T-helper 22 cell (primary cell): ENCODE measurements around the gene PARN.
"Not testable (repeated sequence)": the region's sequence is repeated elsewhere in the genome, so short reads cannot be mapped to it uniquely, and the experiment has no call there.

Experiments used
- DNase-seq: peaks from one replicate; pipeline ENCODE4 v3.0.0-alpha.2; 2020; ENCODE audit warnings: low read depth

Gene PARN

DNA sequence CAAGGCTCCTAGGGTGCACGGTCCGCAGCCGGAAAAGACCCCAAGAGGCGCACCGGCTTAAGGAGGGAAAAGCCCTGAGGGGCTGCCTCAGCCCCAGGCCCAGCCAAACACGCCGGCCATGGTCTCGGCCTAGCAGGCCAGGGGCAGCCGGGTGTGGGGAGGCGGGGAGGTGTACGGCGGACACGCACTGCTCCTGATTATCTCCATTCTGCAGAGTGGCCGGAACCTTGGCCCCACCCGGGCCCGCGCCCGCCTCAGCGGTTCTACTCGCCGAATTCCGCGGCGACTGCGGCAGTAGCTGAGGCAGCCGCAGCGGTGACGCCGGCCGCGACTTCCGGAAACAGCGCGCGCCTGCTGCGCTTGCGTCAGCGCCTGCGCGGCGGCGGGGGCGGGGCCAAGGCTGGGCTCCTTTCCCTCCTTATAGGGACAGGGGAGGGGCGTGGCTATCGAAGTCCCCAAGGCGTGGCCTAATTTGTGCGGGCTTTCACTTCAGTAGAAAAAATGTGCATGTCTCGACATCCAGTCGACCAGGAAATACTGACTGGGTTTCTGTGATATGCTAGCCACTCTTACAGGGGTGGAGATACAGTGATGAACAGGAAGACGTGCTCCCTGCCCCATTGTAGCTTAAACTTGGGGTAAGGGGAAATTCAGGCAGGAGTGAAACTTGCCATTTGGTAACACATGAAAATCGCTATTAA is at the start of gene PARN:
Gene PARN, minus strand, starts transcription at position 342 of the 701 bp plus-strand sequence. Its CDS starts 135 bp downstream, at position 207.
- DNase-seq = peak; percentile 93

DNA sequence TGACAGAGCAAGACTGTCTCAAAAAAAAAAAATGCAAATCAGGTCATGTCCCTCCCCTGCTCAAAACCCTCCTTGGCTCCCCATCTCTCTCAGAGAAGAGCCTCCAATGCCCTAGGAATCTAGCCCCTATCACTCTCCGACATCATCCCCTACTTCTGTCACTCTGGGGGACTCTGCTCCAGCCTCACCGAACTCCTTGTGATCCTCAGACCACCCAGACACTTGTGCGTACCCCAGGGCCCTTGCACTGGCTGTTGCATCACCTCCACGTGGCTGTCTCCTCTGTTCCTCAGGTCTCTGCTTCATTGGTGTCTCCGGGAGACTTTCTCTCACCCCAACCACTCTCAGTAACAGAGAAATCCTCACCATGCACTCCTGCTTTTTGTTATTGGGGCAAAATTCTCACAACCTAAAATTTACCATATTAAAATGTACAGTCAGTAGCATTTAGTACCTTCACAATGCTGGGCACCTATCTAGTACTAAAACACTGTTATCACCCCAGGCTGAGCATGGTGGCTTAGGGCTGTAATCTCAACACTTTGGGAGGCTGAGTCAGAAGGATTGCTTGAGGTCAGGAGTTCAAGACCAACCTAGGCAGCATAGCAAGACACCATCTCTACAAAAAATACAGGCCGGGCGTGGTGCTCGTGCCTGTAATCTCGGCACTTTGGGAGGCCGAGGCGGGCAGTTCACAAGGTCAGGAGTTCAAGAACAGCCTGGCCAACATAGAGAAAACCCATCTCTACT is 48.9 kb upstream of the PARN start:
- no peak for DNase-seq

DNA sequence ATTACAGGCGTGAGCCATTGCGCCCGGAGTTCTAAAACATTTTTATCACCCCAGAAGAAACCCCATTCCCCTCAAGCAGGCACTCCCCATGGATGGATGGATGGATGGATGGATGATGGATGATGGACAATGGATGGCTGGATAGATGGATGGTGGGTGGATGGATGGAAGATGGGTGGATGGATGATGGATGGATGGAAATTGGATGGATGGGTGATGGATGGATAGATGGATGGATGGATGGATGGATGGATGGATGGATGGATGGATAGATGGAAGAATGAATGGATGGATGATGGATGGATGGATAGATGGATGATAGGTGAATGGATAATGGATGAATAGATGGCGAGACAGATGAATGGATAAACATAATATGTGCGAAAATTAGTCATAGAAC is 47.6 kb upstream of the PARN start:
- no peak for DNase-seq

DNA sequence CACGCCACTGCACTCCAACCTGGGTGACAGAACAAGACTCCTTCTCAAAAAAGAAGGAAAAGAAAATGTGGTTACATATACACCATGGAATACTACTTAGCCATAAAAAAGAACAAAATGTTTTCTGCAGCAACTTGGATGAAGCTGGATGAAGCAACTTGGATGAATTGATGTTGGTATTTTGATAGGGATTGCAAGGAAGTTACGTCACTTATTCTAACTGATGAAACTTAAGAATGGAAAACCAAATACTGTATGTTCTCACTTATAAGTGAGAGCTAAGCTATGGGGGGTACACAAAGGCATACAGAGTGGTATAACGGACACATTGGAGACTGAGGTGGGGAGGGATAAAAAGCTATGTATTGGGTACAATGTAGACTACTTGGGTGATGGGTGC is 46.6 kb upstream of the PARN start:
- no peak for DNase-seq

GRCh38 chr16:14672403-14672971 is 42.4 kb upstream of the PARN start:
- DNase-seq = no peak

DNA sequence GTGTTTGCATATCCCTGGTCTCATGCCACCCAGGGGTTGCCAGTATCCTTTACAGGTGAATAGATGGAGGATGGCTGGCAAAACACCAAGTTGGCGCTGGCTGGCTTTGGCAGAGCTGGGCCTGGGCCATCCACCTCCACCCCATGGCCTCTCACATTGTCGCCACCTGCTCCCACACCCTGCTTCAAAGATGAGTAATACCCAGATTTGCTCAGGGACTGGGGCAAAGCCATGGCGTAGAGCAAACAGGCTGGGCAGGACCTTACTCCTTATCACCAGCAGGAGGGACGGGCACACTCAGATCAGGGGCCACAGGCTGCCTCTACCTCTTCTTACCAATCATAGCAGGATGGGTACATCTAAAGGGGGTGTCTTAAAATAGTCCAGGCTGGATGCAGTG is 39.7 kb upstream of the PARN start:
- DNase-seq = no peak

GRCh38 chr16:14668556-14669223 is 38.6 kb upstream of the PARN start:
- DNase-seq = no peak

DNA sequence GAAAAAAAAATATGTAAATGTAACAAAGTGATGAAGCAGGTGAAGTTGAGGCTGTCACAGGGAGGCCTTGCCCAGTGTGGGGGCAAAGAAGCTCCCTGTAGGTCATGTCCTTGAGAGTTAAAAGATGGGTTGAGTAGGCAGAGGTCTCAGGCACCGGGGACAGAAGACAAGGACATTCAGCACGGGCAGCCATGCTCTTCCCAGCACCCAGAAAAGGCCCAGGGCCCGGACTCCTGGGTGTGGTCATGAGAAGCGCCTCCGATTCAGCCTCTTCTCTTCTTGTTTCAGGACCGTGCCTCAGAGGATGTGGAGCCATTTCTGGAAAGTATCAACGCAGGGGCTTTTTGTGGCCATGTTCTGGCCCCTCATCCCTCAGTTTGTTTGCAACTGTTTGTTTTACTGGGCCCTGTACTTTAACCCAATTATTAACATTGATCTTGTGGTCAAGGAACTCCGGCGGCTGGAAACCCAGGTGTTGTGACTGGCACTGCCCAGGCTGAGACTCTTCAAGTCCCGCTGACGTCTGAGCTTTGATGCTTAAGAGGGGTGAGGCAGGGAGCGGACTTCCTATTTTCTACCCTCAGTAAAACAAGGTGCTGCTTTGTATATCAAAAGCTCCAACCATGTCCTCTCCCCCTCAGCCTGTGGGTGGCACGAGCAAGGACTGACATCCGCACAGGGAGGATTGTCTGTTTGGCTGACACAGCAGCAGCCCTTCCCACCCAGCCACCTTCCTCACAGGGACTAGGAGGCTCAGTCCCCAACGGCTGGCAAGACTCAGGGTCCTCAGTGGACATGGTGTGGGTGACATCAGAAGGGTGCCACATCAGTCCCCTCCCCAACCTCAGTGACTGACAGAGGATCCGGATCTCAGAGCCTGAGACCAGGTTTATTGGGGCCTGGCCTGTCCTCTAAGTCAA is 37.5 kb upstream of the PARN start:
- no peak for DNase-seq

DNA sequence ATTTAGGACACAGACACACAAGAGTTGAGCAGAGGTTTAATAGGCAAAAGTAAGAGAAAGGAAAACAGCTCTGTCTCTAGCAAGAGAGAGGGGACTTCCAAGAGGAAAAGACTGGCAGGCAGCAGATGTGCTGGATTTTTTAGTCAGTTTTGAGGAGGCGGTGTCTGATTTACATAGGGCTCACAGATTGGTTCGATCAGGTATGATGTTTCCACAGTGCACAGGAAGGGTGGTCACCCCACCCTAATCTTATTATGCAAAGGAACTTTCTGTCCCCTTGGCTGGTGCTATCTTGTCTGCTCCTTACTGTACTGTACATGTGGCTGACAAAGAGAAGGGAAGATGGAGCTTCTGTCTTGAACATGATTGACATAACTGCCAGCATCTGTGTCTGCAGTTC is 28.0 kb upstream of the PARN start:
- no peak for DNase-seq

DNA sequence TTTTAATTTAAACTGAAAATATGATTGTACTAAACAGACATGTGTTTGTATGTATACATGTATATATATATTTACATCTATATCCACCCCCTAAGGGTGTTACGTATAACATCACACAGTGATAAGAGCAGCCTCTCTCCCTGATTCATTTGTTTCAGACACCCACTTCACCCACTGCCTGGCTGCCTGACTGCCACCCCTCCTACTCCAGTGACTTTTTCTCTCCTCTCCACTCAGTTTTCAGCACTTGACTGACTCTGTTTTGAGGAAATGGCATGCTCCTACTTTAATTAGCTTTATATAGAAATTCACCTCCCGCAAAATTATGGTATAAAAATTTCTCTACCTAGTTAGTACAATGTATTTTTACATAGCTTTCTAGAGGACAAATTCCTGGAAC is 22.7 kb upstream of the PARN start:
- DNase-seq = no peak

GRCh38 chr16:14650629-14651028 is 20.6 kb upstream of the PARN start:
- no peak for DNase-seq

DNA sequence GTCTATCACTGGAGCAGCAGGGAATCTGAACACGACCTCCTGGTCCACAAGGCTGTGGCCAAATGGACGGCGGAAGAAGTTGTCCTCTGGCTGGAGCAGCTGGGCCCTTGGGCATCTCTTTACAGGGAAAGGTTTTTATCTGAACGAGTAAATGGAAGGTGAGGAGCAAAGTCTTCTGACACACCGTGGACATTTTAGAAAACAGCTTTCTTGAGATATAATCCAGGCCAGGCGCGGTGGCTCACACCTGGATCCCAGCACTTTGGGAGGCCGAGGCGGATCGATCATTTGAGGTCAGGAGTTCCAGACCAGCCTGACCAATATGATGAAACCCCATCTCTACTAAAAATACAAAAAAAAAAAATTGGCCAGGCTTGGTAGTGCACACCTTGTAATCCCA is 19.8 kb upstream of the PARN start:
- no peak for DNase-seq

- no peak for DNase-seq
These were observed 11.9 kb upstream of the PARN start for GRCh38 chr16:14641926-14642325.

DNA sequence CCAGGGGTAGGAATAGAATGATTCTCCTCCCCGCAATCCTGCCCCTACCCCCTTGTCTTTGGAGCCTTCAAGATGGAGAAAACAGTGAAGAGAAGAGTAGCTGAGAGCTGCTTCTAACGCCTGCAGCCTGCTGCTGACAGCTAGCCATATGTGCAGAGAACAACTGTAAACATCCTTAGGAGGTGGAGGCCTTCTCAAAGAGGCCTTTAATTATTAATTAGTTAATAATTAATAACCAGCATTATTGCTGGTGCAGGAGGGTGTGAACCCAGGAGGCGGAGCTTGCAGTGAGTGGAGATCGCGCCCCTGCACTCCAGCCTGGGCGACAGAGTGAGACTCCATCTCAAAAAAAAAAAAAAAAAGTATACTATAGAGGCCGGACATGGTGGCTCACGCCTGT is 11.1 kb upstream of the PARN start:
- DNase-seq = no peak

GRCh38 chr16:14640538-14640937 is 10.5 kb upstream of the PARN start:
- DNase-seq = no peak

DNA sequence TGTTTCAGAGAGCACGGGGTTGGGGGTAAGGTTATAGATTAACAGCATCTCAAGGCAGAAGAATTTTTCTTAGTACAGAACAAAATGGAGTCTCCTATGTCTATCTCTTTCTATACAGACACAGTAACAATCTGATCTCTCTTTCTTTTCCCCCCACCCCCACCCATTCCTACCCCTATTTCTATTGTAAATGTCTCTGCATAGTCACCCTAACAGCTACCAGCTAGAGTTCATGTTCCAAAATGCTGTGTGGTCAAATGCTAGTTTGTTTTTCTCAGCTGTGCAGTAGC is 6.8 kb upstream of the PARN start:
- not testable (repeated sequence) for DNase-seq

DNA sequence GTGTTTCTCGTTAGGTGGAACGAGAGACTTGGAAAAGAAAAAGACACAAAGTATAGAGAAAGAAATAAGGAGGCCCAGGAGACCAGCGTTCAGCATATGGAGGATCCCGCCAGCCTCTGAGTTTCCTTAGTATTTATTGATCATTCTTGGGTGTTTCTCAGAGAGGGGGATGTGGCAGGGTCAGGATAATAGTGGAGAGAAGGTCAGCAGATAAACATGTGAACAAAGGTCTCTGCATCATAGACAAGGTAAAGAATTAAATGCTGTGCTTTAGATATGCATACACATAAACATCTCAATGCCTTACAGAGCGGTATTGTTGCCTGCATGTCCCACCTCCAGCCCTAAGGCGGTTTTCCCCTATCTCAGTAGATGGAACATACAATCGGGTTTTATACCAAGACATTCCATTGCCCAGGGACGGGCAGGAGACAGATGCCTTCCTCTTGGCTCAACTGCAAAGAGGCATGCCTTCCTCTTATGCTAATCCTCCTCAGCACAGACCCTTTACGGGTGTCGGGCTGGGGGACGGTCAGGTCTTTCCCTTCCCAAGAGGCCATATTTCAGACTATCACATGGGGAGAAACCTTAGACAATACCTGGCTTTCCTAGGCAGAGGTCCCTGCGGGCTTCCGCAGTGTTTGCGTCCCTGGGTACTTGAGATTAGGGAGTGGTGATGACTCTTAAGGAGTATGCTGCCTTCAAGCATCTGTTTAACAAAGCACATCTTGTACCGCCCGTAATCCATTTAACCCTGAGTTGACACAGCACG is 6.3 kb upstream of the PARN start:
- DNase-seq = not testable (repeated sequence)

DNA sequence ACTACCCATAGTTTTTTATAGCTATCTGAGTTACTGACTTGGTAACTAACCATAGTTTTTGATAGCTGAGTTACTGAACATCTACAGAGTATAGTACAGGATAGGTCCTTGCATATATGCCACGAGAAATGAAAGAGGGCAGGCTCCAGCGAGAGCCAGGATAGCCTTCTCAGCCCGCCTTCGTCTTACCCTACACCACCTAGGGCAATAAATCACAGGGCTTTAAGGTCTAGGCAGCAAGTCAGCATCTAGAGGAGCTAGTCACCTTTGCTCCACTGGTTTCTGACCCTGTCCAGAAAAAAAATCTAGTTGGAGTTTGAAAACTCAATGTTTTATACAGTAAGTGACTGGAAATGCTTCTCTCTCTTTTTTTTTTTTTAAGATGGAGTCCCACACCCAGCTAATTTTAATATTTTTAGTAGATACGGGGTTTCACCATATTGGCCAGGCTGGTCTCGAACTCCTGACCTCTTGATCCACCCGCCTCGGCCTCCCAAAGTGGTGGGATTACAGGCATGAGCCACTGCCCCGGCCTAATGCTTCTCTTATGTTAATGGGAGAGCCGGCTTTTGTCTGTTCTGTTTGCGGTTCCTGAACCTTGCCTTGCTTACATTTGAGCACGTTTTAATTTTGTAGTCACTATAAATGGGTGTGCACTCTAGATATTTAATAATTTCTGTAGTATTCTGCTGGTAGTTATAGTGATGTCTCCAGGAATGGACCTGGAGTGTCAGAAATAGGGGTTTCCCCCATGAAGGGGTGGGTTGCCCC is 5.5 kb upstream of the PARN start:
- no peak for DNase-seq

- no peak for DNase-seq
These were observed 4.3 kb upstream of the PARN start for GRCh38 chr16:14634389-14634725.
